DOHH2 (cell line): ENCODE results near the gene AGTRAP.

ENCODE experiments used
- H3F3A ChIP-seq: fragments of 200-600 bp; sonication (generic), shearing (Covaris generic); 2 replicates; pipeline ENCODE4 v1.6.0; 2016; ENCODE audit warnings: antibody characterized with exemption, mild to moderate bottlenecking; ENCODE audit not compliant: control insufficient read depth, insufficient read depth
- H3K27ac ChIP-seq: fragments of 200-600 bp; sonication (generic); 2 replicates; pipeline ENCODE4 v1.5.1; 2014; ENCODE audit warnings: low read depth, mild to moderate bottlenecking, low read length, moderate library complexity
- H3K27me3 ChIP-seq: fragments of 200-600 bp; sonication (generic); 2 replicates; pipeline ENCODE4 v1.6.1; 2014; ENCODE audit warnings: mild to moderate bottlenecking, low read length, mixed read lengths; ENCODE audit not compliant: control insufficient read depth
- H3K36me3 ChIP-seq: fragments of 200-600 bp; sonication (generic); 2 replicates; pipeline ENCODE4 v1.6.1; 2014; ENCODE audit warnings: mild to moderate bottlenecking, low read length, moderate library complexity, mixed read lengths; ENCODE audit not compliant: control insufficient read depth
- H3K4me1 ChIP-seq: fragments of 200-600 bp; sonication (generic); 2 replicates; pipeline ENCODE4 v1.6.1; 2014; ENCODE audit warnings: mild to moderate bottlenecking, low read length, mixed read lengths; ENCODE audit not compliant: control insufficient read depth
- H3K4me2 ChIP-seq: fragments of 200-600 bp; sonication (generic); 2 replicates; pipeline ENCODE4 v1.6.0; 2014; ENCODE audit warnings: mild to moderate bottlenecking, low read length, moderate library complexity
- H3K4me3 ChIP-seq: fragments of 200-600 bp; sonication (generic); 2 replicates; pipeline ENCODE4 v1.5.1; 2014; ENCODE audit warnings: mild to moderate bottlenecking, low read length, mixed read lengths
- H3K79me2 ChIP-seq: fragments of 200-600 bp; sonication (generic); 2 replicates; pipeline ENCODE4 v1.6.1; 2014; ENCODE audit warnings: mild to moderate bottlenecking, low read length, mixed read lengths; ENCODE audit not compliant: control insufficient read depth
- H3K9me2 ChIP-seq: fragments of 200-600 bp; sonication (generic); replicated peaks from 2 replicates; pipeline ENCODE4 v1.6.1; 2014; ENCODE audit warnings: mild to moderate bottlenecking, low read length, mixed read lengths; ENCODE audit not compliant: control insufficient read depth
- H3K9me3 ChIP-seq: fragments of 200-600 bp; sonication (generic); 2 replicates; pipeline ENCODE4 v1.6.1; 2014; ENCODE audit warnings: antibody characterized with exemption, low read length, mixed read lengths; ENCODE audit not compliant: control insufficient read depth, insufficient read depth
- H4K20me1 ChIP-seq: fragments of 200-600 bp; sonication (generic); 2 replicates; pipeline ENCODE4 v1.6.0; 2014; ENCODE audit warnings: low read depth, mild to moderate bottlenecking, antibody characterized with exemption, low read length, moderate library complexity; ENCODE audit not compliant: control insufficient read depth, insufficient read depth
- EZH2phosphoT487 ChIP-seq: fragments of 200-600 bp; sonication (generic); IDR thresholded peaks from 2 replicates; pipeline ENCODE4 v1.6.1; 2017; ENCODE audit warnings: borderline replicate concordance, mild to moderate bottlenecking, antibody characterized with exemption, low read length, moderate library complexity, mixed read lengths
- TF ChIP-seq, protein P1 (sequence below): fragments of 200-600 bp; sonication (generic); IDR thresholded peaks from one replicate; pipeline ENCODE4 v1.5.1; 2014; ENCODE audit warnings: antibody characterized with exemption, mild to moderate bottlenecking, low read depth, low read length; ENCODE audit not compliant: poor library complexity, severe bottlenecking

AGTRAP gene

DNA sequence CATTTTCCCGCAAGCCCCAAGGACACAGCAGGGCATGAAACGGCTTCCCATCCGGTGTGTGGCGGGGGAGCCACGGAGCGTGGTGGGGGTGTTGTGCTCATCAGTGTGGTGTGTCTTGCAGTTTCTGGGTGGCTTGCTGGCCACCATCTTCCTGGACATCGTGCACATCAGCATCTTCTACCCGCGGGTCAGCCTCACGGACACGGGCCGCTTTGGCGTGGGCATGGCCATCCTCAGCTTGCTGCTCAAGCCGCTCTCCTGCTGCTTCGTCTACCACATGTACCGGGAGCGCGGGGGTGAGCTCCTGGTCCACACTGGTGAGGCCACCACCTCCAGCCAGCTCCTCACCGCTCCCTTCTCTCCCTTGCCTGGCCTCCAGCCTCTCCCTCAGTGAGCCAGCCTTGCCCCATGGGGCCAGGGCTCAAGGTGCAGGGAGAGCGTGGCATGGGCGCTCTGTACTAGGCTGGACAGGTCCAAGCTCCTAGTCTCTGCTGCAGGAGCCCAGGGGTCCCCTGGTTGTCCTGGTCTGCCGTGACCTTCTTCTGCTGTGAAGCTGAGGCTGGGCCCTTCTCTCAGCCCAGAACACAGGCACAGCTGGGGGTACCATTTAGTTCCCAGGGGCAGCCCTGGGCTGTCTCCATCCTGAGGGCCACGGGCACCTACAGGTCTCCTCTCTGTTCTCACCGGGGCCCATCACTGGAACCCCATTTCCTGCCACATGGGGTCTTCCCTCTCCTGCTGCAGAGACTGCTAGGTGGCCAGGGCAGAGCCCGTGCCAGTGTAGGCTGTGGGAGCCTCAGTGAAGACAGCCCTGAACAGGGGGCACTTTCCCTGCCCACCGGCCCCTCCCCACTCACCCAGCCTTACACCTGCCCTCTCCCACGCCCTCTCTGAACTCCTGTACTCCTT is 12.6 kb downstream of the AGTRAP start:
- H3K27me3 ChIP-seq = no peaks in the 10 kb centered on the region

DNA sequence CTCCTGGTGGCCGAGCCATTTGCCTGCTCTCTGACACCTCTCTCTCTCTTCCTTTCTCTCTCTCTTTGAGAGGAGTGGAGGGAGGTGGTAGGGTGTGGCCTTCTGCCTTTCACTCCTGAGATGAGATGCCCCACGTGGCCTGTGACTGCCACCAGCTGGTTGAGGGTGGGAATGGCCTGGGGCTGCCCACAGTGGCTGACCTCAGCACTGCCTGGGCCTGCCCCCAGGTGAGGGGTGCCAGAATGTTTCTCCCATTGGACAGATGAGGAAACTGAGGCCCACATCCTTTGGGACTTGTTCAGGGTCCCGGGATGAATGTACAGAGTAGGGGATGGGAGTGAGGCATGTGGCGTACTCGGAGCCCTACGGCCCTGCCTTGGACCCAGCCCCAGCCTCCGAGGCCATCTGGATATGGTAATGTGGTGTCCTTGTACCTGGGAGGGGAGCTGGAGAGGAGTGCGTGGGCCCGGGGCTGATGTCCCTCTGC is 13.3 kb downstream of the AGTRAP start:
- no peaks in the 10 kb centered on the region for H3K9me3 ChIP-seq
- H3K36me3 ChIP-seq = no peaks in the 10 kb centered on the region
- H3K4me2 ChIP-seq = no peak overlapping the region
- no peaks in the 10 kb centered on the region for H3F3A ChIP-seq
- H3K4me1 ChIP-seq = no peaks in the 10 kb centered on the region
- no peaks in the 10 kb centered on the region for H3K27me3 ChIP-seq
- H3K4me3 ChIP-seq = no peak overlapping the region
- TF ChIP-seq, protein P1, sequence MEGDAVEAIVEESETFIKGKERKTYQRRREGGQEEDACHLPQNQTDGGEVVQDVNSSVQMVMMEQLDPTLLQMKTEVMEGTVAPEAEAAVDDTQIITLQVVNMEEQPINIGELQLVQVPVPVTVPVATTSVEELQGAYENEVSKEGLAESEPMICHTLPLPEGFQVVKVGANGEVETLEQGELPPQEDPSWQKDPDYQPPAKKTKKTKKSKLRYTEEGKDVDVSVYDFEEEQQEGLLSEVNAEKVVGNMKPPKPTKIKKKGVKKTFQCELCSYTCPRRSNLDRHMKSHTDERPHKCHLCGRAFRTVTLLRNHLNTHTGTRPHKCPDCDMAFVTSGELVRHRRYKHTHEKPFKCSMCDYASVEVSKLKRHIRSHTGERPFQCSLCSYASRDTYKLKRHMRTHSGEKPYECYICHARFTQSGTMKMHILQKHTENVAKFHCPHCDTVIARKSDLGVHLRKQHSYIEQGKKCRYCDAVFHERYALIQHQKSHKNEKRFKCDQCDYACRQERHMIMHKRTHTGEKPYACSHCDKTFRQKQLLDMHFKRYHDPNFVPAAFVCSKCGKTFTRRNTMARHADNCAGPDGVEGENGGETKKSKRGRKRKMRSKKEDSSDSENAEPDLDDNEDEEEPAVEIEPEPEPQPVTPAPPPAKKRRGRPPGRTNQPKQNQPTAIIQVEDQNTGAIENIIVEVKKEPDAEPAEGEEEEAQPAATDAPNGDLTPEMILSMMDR = peak; percentile 21
- TF ChIP-seq EZH2phosphoT487 = no peak
- no peaks in the 10 kb centered on the region for H4K20me1 ChIP-seq
- no peaks in the 10 kb centered on the region for H3K9me2 ChIP-seq
- H3K27ac ChIP-seq = no peak overlapping the region
- H3K79me2 ChIP-seq = no peaks in the 10 kb centered on the region

More for the DNA sequence above, 12.6 kb downstream of the AGTRAP start:
- TF ChIP-seq EZH2phosphoT487 = no peak
- TF ChIP-seq, protein P1 = no peak
- H3K27ac ChIP-seq = no peak overlapping the region
- no peak overlapping the region for H3K4me2 ChIP-seq
- H3K4me1 ChIP-seq = no peaks in the 10 kb centered on the region
- no peaks in the 10 kb centered on the region for H3K79me2 ChIP-seq
- no peak overlapping the region for H3K4me3 ChIP-seq
- no peaks in the 10 kb centered on the region for H3K9me2 ChIP-seq
- H3F3A ChIP-seq = no peaks in the 10 kb centered on the region
- no peaks in the 10 kb centered on the region for H4K20me1 ChIP-seq
- H3K36me3 ChIP-seq = no peaks in the 10 kb centered on the region
- H3K9me3 ChIP-seq = no peaks in the 10 kb centered on the region

DNA sequence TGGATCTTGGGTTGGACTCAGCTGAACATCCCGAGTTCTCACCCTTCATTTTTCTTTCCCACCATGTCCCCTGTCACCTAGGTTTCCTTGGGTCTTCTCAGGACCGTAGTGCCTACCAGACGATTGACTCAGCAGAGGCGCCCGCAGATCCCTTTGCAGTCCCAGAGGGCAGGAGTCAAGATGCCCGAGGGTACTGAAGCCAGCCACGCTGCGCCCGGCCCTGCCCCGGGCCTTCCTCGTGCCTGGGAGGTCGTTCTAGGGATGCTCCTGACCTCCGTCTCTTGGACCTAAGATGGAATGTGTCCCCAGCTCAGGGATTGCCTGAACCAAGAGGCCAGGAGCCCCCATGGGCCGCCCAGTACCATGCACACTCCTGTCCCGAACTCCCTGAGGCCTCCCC is 14.1 kb downstream of the AGTRAP start:
- H3K4me1 ChIP-seq = no peaks in the 10 kb centered on the region
- no peak overlapping the region for H3K4me3 ChIP-seq
- H3K9me3 ChIP-seq = no peaks in the 10 kb centered on the region
- no peaks in the 10 kb centered on the region for H3F3A ChIP-seq
- no peak for TF ChIP-seq EZH2phosphoT487
- TF ChIP-seq, protein P1 = no peak
- no peaks in the 10 kb centered on the region for H3K9me2 ChIP-seq
- H3K36me3 ChIP-seq = no peaks in the 10 kb centered on the region
- no peak overlapping the region for H3K27ac ChIP-seq
- H3K27me3 ChIP-seq = no peaks in the 10 kb centered on the region
- H3K79me2 ChIP-seq = no peaks in the 10 kb centered on the region
- H4K20me1 ChIP-seq = no peaks in the 10 kb centered on the region
- H3K4me2 ChIP-seq = no peak overlapping the region
